Stimulated activated CD8-positive, alpha-beta memory T cell treated with anti-CD3 and anti-CD28 coated beads, Interleukin-2, amount 100 ng/mL, for 48 hours (primary cell): Measurements from ENCODE around the gene CARNS1.

ENCODE experiments used
- DNase-seq, 2 donors: peaks; one replicate each; pipeline ENCODE4 v3.0.0-alpha.2; 2020; ENCODE audit warnings: low read depth in 2 of 2

The CARNS1 gene

GRCh38 chr11:67441098-67441563, 25.7 kb downstream of the CARNS1 start:
- no peak for DNase-seq

DNA sequence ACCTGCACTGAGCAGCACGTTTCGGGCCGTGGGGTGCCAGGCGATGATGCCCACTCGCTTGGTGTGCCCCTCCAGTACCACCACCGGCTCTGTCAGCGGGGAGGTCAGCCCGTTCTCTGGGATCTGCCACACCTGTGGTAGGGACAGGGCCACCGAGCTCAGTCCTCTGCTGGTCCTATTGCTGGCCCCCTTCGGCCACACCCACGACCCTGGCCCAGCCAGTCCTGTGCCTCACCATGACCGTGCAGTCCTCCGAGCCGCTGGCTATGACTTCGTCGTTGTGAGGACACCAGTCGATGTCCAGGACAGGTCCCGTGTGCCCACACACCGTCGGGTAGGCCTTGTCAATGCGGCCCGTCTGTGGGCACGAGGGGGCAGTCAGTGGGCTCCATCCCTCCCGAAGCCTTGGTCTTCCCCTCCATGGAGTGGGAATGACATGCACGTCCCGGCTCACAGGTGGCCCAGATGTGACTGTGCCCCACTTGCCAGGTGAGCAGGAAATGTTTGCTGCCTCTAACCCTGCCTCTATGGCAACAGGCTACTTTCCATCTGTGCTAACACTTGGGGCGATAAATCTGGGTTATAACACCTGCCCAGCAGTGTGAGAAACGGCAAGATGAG, 26.4 kb downstream of the CARNS1 start:
- DNase-seq: no peak

DNA sequence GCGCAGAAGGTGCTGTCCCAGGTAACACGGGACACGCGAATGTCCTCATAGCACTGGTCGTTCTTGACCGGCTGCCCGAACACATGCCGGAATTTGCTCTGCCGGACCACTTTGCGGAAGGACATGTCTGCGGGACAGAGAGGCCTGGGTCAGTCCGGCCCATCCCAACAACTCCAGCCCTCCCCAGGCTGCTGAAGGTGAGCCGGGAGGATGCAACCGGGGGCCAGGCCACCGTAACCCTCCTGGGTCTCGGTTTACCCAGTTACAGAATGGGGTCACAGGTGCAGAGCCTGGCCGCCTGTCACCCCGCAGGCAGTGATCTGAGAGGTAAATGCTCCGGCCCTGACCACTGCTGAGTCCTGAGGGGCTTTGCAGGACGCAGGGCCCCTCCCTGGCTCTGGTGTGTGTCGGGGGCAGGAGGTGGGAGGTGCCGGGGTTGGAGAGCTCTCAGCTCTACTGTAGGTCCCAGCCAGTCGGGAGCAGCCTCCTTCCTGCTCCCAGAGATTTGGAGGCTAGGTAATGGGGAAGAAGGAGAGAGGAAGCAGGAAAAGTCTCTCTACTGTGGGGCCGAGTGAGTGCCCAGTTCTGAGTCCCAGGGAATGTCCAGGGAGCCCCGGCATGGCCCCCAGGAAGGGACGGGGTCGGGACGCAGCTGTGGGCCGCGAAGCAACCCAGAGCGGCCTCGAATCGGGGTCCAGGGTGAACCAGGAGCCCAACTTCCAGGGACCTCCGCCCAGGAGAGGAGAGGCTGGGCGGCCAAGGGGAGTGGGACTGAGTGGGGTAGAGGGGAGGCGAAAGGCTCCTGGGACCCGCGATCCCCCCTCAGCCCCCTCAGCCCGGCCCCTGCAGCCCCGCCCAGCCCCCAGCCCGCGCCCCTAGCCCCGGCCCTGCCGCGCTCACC, 27.3 kb downstream of the CARNS1 start:
- DNase-seq: no peak

DNA sequence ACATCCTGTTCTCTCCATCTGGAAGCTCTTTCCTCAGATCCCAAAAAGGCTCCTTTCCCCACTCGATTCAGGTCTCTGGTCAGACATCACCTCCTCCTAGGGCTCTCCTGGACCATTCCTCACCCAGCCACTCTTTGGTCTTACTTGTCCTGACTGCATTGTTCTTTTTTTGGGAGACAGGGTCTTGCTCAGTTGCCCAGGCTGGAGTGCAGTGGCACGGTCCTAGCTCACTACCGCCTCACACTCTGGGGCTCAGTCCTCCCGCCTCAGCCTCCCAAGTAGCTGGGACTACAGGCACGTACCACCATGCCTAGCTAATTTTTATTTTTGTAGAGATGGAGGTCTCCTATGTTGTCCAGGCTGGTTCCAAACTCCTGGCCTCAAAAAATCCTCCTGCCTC, 30.0 kb downstream of the CARNS1 start:
- no peak for DNase-seq

GRCh38 chr11:67448220-67448609, 32.7 kb downstream of the CARNS1 start:
- DNase-seq: no peak

GRCh38 chr11:67449116-67449844, 33.8 kb downstream of the CARNS1 start:
- no peak for DNase-seq

DNA sequence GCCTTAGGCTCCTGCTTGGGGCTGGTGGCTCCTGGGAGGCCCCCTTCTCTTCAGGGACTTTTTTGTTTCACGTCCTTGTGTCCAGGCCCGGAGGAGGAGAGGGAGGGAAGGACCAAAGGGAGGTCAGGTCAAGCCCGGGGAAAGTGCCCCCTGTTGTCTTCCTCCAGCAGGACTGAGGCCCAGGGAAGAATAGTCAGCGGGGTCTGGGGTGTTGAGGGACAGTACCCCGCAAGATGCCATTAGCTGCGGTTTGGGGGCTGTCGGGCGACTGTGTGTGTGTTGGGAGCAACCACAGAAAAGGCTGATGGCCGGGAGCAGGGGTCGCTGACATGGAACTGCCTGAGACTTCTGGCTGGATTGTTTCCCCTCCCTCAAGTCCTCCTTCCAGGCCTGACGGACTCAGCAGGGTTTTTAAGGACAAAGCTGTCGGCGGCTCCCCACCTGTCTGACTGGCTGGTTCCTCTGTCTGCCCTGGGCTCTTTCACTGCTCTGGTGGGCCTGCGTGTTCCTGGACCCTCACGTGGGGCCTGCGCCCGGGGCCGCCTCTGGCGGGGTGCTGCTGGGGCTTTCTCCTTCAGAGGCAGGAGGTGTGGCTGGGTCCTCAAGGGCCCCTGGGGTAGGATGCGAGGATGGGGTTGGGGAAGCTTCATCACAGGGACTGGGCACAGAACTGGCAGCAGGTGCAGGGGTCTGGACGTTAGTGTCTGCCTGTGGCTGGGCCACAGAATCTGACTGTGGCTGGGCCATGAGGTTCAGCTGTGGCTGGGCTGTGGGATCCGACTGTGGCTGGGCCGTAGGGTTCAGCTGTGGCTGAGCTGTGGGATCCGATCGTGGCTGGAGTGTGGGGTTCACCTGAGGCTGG, 35.5 kb downstream of the CARNS1 start:
- DNase-seq: no peak

DNA sequence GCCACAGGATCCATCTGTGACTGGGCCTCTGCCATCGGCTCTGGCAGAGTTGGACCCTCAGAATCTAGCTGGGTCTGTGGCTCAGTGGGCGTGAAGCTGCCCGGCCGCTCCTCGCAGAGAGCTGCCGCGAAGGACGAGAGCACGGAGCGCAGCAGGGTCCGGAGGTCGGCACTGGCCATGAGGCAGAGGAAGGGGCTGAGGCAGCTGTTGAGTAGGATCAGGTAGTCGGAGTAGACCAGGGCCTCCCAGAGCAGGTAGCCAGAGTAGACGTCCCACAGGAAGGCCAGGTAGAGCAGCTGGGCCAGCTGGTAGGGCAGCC, 36.1 kb downstream of the CARNS1 start:
- no peak for DNase-seq

DNA sequence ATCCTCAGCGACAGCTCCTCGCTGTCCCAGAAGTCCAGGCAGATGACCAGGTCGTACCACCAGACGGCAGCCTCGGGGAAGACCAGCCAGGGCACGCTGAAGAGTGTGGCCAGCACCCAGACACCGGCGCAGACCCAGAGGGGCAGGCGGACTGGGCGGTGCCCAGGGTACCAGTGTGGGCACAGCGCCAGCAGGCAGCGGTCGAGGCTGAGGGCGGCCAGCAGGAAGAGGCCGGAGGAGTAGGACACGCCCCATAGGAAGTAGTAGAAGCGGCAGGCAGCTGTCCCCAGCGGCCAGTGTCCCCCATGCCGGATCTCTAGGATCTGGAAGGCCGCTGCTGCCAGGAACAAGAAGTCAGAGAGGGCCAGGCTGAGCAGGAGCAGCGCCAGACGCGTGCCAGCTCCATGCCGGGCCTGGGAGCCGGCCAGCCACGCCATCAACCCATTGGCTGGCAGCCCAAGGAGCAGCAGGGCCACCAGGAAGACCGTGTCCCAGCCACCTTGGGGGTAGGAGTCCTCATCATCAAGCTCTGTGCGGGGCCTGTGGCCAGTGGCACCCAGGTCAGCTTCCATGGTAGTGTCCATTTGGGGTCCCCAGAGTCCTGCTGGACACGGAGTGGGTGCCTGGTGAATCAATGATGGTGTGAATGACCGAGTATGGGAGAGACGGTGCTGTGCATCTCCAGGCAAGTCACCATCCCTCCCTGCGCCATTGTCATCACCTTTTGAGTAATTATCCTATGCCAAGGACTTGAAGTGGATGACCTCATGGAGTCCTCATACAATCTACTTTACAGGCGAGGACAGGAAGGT, 36.9 kb downstream of the CARNS1 start, which contains the start of gene GPR152:
Gene GPR152 (minus strand): TSS at position 589 of the 812 bp plus-strand sequence. CDS start 5 bp downstream, at position 584.
- no peak for DNase-seq

DNA sequence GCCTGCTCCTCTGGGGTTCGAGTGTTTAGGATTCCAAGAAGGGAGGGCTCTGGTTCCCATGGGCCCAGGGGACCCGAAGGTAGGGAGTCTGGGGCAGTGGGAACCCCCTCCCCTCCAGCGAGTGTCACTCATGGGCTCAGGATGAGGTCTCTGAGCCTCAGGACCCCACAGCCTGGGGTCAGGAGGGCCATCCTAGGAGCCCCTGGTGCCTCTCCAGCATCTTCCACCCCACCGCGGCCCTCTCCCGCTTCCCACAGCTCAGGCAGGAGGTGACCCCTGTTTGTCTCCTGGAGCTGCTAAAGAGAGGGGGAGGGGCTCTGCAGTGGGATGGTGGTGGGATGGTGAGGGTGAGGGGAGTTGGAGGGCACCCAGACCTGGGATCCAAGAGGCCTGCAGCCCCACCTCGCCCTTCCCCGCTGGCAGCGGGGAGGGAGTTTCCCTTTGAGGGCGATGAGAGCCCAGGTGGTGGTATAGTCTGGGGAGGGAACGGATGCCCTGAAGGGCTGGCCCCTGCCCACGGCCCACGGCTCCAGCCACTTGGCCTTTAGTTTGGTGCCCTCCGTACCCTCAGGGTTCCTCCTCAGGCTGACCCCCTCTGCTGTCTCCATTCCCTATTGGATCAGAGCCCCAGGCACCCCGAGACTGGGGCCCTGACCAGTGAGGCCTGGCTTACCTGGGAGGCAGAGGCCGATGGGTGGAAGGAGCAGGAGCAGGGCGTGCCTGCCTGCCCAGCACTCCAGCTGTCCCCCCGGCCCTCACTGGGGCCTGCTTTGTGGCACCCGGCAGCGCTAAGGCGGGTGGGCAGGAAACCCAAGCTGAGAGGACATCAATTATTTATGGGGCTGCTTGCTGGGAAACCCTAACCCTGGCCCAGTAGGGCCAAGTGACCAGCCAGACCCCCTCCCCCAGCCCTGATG, 38.6 kb downstream of the CARNS1 start:
- no peak for DNase-seq

- DNase-seq: no peak
These were observed 39.6 kb downstream of the CARNS1 start, which contains the start of gene CABP4 for GRCh38 chr11:67455054-67455453. Gene CABP4, plus strand, starts transcription at chr11:67455354. Its CDS starts 70 bp downstream, at chr11:67455424.

- DNase-seq: no peak
These were observed 40.7 kb downstream of the CARNS1 start for GRCh38 chr11:67456068-67456705.

DNA sequence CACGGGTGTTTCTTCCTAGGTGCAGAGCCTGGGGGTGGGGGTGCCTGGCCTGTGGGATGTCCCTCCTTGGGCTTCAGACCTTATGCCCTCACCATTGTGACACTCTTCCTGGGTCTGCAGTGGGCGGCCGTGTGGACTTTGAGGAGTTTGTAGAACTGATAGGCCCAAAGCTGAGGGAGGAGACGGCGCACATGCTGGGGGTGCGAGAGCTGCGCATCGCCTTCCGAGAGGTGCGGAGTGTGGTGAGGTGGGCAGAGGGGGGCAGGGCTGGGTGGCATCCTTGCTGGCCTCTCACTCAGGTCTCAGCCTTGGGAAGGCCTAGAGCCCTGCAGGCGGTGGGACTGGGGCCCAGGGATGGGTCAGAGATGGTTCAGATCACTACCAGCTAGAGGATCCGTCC, 42.0 kb downstream of the CARNS1 start:
- no peak for DNase-seq

DNA sequence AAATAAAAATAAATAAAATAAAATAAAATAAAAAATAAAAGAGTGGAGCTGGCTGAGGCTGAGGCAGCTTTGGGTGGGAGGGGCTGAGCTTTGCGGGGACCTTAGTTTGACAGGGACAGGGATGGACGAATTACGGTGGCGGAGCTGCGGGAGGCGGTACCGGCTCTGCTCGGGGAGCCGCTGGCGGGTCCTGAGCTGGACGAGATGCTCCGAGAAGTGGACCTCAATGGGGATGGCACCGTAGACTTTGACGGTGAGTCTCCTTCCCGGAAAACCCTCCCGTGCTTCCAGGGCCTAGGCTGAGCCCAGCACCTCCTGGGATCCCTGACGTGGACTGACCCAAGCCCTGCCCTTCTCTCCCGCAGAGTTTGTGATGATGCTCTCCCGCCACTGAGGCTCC, 42.8 kb downstream of the CARNS1 start:
- DNase-seq: no peak

- no peak for DNase-seq
These were observed 47.7 kb downstream of the CARNS1 start for GRCh38 chr11:67463186-67463585.

- DNase-seq: no peak
These were observed 48.4 kb downstream of the CARNS1 start for GRCh38 chr11:67463680-67464410.

DNA sequence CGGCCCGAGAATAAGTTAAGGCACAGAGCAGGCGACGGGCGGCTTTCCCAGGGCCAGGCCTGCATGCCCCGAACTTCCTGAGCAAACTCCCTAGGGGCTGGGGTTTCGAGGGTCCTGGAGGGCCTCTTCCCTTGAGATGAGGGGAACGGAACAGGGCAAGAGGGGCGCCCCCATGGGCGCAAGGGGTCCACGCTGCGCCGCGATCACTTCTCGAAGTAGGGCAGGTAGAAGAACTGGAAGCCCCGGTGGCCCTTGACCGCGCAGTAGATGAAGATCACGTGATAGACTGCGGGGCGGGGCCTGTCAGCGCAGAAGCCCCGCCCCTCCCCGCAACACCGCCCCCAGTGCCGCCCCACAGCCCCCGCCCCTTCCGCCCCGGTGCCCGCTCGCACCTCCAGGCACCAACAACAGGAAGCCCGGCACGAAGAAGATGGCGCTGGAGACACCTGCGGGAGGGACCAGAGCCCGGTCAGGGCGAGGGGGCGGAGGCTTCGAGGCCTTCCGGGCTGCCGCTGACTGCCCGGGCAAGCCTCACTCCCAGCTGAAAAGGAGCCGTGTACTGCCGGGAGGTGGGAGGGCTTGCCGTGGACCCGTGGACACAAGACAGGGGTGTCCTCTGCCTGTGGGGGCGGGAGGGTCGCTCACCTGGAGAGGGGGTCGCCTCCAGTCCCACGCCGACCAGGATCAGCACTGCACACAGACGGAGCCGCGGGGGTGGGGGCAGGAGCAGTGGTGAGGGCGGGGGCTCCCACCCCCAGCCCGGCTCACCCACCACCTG, 49.1 kb downstream of the CARNS1 start:
- peak; percentile 87 to 89 for DNase-seq

DNA sequence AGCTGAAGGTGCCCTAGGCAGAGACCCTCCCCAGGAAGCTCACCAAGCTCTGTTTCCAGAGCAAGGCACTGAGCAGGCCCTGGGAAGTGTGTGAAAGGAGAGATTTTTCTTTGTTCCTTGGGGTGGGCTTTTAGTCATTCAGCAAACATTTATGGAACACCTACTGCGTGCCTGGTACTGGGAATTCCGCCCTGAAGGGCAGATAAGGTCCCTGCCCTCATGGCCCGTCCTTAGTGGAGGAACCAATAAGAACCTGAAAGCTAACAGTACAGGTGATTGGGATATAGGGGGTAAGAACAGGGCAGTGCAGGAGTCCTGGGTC, 49.7 kb downstream of the CARNS1 start:
- no peak for DNase-seq
